HG02571 (cell line): ENCODE data around the gene BID.
"Not testable (repeated sequence)": the region's sequence is repeated elsewhere in the genome, so short reads cannot be mapped to it uniquely, and the experiment has no call there.

Experiments
- ATAC-seq: cut with Tn5 transposase; IDR thresholded peaks from one replicate; pipeline ENCODE4 v1.9.1; 2021; ENCODE audit warnings: mild to moderate bottlenecking, moderate library complexity; ENCODE audit not compliant: unreplicated experiment

Gene BID

DNA sequence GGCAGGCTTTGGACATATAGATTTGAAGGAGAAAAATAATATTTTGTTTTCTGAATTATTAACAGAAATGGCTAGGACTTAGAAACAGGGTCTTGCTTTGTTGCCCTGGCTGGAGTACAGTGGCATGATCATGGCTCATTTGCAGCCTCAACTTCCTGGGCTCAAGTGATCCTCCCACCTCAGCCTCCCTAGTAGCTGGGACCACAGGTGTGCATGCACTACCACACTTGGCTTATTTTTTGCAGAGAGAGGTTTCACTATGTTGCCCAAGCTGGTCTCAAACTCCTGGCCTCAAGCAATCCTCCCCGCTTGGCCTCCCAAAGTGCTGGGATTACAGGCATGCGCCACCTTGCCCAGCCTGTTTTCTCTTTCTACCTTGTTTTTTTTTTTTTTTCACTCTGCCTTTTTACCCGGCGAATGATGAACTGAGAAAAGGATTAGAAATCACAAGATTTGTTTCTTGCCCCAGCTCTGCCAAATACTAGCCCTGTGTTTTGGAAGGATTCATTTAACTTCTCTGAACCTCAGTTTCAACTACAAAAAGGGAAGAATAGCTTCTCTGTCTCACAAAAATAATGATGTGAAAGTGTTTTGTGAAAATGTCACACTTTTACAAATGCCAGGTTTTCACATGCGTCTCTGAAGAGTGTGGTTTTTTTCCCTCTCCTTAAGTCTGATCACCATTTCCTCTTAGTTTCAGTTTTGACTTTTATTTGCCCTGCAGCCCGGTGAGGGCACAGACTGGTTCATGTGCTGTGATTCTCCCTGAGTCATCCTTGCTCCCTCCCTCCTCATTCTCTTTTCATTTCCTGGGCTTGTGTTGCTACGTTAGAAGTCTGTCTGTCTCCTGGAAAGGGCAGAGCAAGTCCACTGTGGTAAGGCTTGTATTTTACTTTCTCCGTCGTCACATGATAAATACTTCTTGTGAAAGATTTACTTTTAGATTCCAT lies 68.0 kb downstream of the BID start:
- ATAC-seq, result peak; percentile 58

DNA sequence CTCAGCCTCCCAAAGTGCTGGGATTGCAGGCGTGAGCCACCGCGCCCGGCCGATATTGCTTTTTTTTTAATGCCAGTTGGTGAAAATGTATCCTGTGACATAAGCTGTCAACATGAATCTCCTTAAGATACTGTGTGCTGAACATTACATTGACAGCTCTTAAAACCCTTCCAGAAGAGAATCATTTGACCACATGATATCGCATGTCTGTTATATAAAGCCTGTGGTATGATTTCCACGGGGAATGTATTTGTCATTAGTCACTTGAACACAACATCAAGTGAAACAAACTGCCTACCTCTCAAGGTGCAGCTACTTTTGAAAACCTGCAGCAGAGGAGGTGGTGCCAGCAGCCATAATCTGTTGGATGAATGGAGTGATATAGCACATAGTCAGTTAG lies 68.7 kb downstream of the BID start:
- no peak for ATAC-seq

DNA sequence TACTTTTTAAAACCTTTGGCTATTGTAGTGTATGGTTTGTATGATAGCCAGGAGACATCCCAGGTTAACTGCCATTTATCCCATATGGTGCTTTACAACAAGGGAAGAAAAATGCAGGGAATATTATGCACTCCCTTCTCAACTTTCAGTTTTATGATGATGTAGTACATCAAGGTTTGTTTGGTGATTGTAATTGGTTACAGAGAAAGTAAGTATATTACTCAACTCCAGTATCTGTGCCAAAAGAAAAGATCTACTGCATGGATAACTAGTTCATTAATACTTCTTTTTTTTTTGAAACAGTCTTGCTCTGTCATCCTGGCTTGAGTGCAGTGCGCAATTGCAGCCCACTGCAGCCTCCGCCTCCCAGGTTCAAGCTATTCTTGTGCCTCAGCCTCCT lies 70.5 kb downstream of the BID start:
- ATAC-seq, result no peak

DNA sequence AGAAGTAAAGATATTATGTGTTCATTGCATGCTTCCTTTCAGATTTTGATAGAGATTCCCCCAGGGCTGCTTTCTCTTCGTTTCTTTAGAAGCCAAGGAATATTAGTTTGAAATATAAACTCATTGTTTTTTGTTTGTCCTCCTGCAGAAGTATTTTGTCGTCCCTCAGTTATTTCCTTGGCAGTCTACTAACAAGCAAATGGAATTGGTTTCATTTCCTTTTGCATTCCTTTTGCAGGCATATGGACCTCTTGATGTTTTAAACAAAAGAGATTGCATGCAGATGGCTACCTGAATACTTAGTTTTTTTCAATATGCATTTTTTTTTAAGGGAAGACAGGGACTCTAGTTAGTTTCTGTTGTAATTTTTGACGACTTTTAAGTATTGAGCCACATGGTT lies 73.5 kb downstream of the BID start:
- no peak for ATAC-seq

DNA sequence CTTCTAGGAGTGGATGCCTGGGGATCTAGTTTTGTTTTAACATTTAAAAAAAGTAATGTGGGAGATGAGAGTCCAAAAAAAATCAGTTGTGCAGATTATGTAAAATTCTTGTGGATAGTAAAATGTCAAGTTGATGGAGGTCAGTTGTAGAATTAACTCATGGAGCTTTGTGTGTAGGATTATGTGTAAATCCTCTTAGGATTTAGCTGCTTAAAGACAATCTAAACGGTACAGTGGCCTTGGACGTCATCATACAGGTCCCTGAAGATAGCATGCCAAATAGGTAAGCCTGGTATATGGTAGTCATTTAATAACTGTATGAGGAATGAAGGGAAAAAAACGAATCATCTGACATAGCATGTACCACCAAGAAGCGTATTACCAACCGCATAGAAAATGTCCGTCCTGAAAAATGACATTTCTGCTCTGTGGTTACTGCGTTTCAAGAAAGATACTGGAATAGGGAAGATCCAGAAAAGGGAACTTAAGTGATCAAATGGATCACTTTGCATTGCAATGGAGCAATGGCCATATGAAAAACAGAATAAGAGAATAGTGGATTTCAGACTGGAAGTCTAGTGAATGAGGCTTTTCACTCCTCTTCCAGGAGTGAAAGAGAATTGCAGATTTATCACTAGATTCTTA lies 74.5 kb downstream of the BID start:
- no peak for ATAC-seq

DNA sequence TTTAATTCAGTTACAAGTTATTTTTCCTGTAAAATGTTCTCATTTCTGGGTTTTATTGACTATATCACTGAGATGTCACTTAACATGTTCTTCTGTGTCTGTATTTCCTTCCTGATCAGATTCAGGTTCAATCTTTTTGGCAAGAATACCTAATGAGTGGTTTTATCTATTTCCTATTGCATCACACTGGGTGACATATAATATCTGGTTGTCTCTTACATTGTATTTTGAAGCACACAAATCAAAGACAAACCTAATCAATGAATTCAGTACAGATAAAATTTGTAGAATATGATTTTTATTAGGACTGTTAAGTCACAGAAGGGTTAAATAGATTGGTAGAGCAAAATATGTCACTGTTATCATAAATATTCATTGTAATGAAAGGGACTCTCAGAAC lies 75.3 kb downstream of the BID start:
- ATAC-seq, result no peak

DNA sequence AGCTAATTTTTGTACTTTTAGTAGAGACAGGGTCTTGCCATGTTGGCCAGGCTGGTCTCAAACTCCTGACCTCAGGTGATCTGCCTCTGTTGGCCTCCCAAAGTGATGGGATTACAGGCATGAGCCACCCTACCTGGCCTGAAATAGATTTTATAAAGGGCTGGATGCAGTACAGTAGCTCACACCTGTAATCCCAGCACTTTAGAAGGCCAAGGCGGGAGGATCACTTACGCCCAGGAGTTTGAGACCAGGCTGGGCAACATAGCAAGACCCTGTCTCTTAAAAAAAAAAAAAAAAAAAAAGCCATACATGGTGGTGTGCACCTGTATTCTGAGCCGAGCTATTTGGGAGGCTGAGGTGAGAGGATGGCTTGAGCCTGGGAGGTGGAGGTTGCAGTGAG lies 76.0 kb downstream of the BID start:
- not testable (repeated sequence) for ATAC-seq

DNA sequence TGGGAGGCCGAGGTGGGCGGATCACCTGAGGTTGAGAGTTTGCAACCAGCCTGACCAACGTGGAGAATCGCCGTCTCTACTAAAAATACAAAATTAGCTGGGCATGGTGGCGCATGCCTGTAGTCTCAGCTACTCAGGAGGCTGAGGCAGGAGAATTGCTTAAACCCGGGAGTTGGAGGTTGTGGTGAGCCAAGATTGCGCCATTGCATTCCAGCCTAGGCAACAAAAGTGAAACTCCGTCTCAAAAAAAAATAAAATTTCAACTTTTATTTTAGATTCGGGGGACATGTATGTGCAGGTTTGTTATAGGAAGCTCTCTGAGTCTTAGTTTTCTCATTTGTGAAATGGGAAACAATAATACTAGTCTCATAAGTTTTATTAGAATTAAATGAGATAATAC lies 77.1 kb downstream of the BID start:
- not testable (repeated sequence) for ATAC-seq

DNA sequence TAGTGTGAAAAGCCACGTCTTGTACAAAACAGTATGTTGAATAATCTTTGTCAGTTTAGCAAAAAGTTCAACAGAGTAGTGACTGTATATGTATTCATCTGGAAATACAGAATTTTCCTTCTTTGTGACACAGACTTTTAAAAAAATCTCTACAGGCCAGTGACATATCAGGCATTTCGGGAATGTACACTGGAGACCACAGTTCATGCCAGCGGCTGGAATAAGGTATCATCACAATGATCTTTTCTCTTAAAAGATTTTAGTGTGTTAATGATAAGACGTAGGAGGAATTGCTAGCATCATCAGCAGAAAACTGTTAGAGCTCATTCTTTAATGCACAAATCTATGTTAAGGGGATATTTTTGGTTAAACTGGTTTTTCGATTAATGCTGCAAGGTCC lies 78.3 kb downstream of the BID start:
- ATAC-seq, result no peak

DNA sequence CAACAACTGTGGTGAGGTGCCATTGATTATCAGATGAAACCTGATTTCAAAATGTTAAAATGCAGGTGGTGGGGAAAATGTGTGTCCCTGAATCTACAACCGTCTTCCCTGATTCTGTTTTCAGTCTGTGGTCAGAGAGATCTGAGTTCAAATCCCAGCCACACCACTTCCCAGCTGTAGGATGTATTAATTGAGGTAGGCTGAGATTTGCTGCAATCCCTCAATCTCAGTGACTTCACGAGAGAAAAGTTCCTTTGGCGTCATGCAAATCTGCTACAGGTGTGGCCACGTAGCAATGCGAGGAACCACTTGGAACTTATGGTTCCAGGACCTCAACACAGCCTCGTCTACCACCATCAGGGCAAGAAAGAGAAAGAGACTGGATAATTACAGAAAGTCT lies 79.5 kb downstream of the BID start:
- no peak for ATAC-seq

DNA sequence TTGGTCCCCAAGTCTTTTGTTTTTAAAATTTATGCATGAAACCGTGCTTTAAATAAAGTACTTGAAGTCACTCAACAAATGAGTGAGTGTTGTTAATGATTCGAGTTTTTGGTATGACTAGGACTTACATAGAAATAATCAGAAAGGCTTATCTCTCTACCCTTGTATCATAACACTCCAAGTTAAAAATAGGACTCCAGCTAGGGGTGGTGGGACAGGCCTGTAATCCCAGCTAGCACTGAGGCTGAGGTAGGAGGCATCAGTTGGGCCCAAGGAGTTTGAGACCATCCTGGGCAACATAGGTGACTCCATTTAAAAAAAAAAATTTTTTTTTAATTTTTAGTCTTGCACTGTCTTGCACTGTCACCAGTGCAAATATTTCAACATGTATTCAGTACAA lies 80.1 kb downstream of the BID start:
- ATAC-seq, result no peak

DNA sequence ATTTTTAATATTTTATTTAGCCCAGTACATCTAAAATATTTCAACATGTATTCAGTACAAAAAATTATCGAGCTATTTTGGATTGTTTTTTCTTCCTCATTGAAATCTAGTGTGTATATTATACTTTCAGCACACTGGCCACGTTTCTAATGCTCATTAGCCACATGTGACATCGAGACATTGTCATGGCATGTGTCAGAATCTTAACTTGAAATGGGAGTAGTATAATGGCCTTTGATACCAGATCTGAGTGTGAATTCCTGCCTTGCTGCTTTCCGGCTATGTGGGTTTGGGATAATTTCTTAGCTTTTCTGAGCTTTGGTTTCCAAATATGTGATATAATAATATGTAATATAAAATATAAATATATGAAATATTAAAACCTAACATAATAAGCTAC lies 81.4 kb downstream of the BID start:
- no peak for ATAC-seq

DNA sequence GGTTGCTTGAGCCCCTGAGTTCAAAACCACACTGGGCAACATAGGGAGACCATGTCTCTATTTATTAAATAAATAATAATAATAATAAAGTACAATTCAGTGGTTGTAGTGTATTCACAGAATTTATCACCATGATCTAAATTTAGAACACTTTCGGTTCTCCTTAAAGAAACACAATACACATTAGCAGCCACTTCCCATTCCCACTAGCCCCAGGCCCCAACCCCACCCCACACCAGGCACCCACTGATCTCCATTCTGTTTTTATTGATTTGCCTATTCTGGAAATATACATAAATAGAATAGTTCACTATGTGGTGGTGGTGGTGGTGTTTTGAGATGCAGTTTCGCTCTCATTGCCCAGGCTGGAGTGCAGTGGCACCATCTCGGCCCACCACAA lies 90.0 kb downstream of the BID start:
- ATAC-seq, result no peak
